RPMI7951 (cell line): ENCODE data around the gene MED20. TPM values are rescaled to one million over a fixed set of nuclear protein-coding genes. Genes with fewer than 3 reads are reported as not detected.
"Not testable (repeated sequence)": the region's sequence is repeated elsewhere in the genome, so short reads cannot be mapped to it uniquely, and the experiment has no call there.

Experiments
- DNase-seq: peaks from one replicate; pipeline ENCODE4 v3.0.0-alpha.2; 2012; ENCODE audit warnings: low read depth
- total RNA-seq: library from RNA; depleted of rRNA; stranded (reverse); fragments of >200 nt; shearing (Covaris generic); gene quantifications from 2 replicates; pipeline ENCODE4 v1.2.3, GENCODE V29; 2014; rRNA removed

MED20 gene, protein sequence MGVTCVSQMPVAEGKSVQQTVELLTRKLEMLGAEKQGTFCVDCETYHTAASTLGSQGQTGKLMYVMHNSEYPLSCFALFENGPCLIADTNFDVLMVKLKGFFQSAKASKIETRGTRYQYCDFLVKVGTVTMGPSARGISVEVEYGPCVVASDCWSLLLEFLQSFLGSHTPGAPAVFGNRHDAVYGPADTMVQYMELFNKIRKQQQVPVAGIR
- 22.7 and 24.2 TPM in 2 replicates for total RNA-seq

DNA sequence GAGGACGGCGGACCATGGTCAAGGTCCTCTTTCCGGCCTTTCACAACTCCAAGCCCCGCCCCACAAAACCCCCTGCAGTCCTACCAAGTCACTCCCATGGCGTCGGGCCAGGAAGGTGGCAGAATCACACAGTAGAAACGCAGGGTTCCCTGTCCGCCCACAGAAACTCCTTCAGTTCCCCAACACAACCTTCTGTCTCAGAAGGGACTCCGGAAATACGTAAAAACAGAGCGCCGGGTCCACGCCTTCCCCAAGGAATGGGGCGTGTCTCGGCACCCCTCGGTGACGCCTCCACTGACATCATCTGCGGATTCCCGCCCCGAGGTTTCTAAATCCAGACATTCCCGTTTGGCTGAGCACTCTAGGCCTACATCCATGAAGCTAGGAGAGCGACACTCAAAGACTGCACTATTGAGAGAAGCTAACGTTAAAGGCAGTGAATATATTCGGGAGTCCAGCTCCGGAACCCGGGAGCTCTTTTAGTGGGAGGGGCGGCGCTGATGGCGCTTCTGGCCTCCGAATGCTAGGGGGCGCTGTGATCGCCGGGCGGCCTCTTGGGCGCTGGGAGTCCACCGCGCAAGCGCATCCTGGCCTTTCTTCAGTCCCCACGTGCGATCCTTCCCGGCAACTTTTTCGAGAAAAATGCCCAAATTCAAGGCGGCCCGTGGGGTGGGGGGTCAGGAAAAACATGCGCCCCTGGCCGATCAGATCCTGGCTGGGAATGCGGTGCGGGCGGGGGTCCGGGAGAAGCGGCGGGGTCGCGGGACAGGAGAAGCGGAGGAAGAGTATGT, at the start of gene MED20, which contains the start of gene BYSL:
Gene MED20 (minus strand): TSS at position 219 of the 791 bp plus-strand sequence. CDS start 121 bp downstream, at position 98.
Gene BYSL (plus strand): TSS at position 579 of the 791 bp plus-strand sequence. CDS start 64 bp downstream, at position 643.
- DNase-seq, result peak; percentile 94

DNA sequence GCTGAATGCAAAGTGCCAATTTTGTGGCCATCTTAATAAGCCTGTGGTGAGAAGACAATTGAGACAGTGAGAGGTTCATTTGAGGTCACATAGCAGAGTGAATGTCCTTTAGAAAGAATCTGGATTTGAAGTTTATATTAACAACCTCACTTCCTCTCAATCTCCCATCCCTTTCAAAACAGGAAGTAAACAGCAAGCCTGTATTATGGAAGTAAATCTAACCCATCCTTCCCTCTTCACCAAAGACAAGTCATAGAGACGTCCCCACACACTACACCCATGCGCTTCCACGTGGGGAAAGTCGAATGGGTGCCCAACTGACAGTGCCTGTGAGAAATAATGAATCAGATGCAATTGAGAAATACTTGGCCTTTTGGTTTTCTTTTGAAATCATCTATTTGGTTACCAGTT, 49.5 kb upstream of the MED20 start:
- DNase-seq, result peak; percentile 30

DNA sequence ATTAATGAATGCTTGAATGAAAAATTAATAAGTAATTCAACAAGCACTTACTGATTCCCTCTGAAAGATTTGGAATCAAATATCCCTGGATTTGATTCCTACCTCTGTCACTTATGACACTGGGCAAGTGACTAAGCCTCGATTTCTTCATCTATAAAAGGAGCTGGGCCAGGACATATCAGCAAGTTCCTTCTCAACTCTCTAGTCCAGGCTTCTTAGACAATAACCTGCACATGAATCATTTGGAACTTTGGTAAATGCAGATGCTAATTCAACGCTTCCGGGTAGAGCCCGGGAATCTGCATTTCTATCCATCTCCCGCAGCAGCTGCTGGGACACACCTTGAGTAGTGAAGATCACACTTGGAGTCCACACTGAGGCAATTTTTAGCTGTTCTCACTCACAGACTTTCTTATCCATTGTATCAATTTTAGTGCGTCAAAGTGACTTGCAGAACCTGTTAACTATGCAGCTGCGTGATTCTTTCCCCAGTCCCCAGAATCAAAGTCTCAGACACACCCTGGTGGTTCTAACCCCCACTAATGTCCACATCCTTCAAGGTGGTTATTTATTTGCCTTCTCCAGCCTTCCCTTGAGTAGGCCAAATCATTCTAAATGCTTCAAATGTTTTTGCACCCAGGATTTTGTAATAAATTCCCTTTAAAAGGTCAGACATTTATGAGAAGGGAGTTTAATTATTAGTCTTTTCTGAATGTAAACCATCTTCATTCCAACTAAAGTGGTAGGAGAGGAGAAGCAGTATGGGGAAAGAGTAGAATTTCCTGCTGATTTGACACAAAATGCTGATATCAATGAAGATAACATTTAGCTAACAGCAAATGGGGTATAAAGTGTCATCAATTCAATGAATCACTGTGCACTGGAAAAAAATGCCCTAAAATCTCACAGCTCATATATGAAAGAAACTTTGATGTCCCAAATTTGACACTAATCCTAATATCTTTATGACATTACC, 46.7 kb upstream of the MED20 start:
- DNase-seq, result no peak

DNA sequence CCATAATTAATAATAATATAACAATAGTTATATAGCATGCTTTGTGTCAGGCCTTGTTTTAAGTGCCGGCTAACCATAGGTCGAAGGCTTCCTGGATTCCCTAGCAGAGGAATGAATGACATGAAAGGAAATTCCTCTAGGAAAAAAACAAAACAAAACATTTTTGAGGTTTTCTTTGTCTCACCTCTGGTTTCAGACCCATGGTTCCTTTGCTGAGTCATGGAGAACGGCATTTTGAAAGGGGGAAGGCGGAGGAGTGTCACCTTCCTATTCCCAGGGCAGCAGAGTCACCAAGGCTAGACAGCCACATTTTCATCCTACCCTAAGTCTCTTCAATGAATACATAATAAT, 46.0 kb upstream of the MED20 start:
- DNase-seq, result peak; percentile 83

DNA sequence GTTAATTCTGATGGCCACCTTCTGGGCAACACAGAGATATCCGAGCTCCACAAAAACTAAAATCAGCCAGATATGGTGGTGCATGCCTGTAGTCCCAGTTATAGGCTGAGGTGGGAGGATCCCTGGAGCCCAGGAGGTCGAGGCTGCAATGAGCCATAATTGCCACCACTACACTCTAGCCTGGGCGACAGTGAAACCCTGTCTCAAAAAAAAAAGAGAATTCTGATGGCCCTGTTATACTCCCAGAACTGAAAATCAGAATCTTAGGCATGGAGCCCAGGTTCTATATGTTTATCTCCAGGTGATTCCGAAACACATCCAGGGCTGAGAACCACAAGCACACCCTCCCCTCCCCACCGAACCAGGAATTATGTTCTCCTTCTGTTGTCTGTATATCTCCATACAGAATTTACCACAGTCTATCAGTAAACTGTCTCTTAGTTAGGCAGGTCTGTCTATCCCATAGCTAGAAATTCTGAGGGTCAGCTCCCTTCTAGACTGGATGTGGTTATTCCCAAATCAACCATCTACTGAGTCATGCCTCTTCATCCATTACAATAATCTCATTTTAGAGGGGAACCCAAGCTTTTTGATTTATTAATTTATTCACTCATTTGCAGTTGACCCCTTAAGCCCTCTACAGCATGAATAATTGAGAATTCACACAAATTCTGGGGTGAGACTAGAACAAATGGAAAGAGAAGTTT, 45.4 kb upstream of the MED20 start:
- no peak for DNase-seq

DNA sequence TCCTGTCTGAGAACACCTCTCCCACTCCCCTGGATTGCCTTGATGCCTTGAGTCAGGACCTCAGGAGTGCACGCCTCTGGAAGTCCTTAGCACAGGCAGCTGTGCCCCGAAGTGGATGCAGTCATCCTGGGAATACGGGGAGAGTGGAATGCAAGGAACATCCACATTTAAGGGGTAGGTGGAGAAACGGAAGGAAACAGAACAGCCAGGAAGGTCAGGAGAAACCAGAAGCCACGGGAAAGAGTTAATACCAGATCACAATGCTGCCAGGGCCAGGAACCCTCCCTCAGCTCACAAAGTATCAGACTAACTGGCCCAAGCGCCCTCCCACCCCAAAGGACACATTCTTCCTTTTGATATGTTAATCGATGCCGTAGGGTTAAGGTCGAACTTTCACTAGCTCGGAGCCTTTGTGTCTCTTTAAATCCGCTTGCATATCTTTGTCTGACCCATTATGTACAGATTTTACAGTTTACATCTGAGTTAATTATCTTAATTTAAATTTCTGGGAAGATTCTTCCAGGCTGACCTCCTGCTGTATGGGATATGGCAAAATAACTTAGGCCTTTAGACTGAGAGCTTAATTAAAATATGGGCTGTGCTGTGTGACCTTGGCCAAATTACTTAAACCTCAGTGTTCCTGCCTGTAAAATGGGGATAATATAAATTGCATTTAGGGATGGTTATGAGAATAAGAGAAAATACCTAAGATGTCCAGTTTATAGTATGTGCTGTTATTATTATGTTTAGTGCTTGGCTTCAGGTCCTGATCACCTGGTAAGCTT, 44.7 kb upstream of the MED20 start:
- no peak for DNase-seq

DNA sequence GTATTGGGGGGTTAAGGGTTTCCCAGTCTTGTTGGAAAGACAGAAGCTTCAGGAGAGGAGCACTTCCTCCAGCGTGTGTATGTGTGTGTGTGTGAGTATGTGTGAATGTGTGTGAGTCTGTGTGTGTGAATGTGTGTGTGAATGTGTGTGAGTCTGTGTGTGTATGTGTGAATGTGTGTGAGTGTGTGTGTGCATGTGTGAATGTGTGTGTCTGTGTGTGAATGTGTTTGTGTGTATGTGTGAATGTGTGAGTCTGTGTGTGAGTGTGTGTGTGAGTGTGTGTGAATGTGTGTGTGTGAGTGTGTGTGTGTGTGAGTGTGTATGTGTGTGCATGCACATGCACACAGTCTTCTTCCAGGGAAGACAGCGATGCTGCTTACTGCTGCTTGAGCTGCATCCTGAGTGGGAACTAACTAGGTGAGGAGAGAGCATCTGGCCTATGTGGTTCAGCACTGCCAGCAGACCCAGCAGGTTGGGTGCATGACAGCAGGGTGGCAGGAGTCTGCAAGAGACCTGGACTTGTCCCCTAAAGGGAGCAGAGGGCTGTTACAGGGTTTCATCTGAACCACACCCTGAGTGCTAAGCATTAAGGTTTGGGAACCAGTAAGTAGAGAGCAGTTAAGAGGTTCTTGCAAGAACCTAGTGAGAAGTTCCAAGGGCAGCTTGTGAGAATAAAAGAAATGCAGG, 43.4 kb upstream of the MED20 start:
- DNase-seq, result no peak

DNA sequence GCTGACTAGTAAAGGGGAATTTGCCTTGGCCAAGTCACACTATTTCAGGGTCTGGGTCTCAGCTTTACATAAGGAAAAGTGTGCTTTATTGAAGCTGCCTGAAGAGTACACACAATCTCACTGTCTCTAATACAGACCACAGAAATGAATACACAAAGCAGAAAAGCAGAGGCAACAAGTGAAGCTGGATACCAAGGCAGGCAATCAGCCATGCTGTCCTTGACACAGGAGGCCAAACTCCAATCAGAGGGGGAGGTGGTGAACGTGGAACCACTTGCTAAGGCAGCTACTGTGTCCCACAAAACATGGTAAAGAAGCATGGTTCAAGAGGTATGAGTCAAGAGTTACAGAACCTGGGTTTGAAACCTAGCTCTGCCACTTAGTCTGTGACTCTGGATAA, 42.4 kb upstream of the MED20 start:
- no peak for DNase-seq

DNA sequence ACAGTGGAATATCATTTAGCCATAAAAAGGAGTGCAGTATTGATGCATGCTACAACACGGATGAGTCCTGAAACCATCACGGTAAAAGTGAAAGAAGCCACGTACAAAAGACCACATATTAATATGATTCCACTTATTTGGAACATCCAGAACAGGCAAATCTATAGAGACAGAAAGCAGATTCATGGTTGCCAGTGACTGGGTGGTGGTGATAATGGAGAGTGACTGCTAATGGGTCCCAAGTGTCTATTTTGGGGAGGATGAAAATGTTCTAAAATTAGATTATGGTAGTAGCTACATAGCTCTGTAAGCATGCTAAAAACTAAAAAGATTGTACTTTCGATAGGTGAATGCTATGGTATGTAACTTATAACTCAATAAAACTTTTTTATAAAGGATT, 39.1 kb upstream of the MED20 start:
- DNase-seq, result no peak

DNA sequence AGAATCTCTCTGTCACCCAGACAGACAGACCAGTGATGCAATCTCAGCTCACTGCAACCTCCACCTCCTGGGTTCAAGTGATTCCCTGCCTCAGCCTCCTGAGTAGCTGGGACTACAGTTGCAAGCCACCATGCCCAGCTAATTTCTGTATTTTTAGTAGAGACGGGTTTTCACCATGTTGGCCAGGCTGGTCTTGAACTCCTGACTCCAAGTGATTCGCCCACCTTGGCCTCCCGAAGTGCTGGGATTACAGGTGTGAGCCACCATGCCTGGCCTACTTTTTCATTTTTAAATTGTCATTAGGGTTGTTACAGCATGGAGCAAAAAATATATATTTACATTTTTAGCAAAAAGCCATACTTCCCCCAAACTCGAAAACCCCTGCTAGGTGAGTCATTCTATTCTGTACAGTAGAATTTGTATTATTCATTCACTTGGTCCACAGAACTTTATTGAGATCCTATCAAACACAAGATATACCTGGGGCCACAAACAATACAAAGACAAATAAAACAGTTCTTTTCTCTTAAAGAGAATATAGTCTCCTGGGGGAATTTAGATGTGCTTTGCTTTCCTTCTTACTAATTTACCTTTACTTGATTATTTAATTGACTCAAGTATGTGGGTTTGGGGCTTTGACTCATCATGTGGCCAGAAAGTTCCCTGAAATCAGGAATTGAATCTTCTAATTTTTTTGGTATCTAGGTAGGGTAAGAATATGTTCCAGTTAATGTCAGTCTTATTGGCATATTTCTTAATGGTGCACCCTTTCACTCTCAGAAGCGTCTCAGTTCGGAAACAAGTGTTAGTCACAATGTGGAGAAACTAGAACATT, 37.3 kb upstream of the MED20 start:
- DNase-seq, result no peak

DNA sequence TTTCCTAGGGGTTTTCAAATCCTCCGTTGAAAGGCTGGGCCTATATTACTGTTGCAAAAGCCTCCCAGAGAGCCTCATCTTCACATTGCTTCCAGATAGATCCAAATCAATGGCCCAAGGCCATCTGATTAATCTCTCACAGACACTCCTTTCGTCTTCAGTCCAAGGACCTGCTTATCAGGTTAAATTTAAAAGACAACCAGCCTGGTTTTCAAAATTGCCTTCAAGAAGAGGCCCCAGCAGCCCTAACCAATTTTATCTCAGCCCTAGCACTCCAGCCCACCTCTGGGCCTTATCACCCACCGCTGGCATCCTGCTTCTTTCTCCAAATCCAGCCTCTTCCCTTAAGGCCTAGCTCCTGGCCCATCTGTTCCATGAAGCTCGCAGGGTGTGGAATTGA, 36.2 kb upstream of the MED20 start:
- DNase-seq, result no peak

DNA sequence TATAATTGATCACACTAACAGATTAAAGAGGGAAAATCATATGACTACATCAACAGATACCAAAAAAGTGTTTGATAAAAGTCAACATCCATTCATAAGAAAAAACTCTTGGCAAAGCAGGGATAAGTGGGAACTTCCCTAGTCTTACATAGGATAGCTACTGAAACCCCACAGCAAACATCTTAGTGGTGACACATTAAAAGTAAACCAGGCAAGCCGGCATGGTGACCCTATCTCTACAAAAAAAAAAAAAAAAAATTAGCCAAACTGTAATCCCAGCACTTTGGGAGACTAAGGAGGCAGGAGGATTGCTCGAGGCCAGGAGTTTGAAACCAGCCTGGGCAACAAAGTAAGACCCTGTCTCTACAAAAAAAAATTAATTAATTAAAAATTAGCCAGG, 34.5 kb upstream of the MED20 start:
- DNase-seq, result no peak

DNA sequence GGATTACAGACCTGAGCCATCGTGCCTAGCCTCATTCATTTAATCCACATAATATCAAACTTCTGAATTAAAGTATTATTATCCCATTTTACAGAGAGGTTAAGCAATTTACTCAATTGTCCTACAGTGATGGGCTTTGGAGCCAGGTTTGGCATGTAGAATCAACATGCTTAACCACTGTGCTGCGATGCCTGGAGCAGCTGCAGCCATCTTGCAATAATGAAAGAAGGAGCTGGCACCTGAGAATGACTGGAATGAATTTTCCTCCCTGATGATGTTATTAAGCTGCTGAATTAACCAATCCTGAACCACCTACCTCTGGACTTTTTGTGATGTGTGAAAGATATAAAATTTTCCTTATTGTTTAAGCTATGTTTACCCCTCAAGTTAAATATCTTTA, 33.7 kb upstream of the MED20 start:
- DNase-seq, result no peak

DNA sequence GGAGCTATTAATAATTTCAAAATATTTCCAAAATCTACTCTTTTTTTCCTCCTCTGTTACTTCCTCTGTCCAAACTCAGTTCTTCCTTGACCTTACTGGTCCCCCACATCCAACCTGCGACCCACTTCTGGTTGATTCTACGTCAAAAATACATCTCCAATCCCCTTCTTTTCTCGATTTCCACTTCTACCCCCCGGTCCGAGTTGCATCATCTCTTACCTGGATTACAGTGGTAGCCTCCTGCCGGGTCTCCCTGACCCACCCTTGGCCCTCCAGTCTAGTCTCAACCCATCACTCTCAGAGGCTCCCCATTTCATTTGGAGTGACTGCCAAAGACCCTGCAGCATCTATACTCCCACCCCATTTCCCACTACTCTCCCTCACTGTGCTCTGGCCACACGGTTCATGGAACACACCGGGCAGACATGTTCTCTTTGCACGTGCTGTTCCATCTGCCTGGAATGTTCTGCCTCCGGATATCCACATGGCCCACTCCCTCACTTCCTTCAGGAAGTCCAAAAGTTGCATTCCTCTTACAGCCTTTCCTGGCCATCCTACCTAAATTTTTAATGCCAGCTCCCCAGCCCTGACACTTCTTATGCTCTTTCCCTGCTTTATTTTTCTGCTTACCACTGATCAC, 26.8 kb upstream of the MED20 start:
- DNase-seq, result no peak

DNA sequence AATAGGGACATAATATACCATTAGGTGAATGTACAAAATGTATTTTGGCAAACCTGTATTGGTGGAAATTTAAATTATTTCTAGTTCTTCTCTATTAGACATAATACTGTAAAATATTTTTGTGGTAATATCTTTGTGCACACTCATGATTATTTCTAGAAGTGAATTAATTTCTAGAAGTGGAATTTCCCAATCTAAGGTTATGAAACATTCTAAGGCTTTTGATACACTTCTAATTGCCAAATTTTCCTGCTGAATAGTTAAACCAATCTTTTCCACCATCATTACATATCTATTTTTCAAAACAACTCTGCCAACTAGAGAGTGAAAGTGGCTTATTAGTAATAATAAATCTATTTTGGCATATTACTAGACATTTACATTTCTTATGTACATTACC, 22.5 kb upstream of the MED20 start:
- DNase-seq, result no peak

DNA sequence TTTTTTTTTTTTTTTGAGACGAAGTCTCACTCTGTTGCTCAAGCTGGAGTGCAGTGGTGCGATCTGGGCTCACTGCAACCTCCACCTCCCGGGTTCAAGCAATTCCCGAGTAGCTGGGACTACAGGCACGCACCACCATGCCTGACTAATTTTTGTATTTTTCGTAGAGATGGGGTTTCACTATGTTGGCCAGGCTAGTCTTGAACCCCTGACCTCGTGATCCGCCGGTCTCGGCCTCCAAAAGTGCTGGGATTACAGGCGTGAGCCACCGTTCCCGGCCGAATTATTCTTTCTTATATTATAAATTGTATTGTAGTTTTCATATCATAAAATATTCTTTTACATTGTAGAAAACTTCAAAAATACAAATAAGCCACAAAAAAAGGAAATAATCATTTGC, 21.9 kb upstream of the MED20 start:
- DNase-seq, result not testable (repeated sequence)

DNA sequence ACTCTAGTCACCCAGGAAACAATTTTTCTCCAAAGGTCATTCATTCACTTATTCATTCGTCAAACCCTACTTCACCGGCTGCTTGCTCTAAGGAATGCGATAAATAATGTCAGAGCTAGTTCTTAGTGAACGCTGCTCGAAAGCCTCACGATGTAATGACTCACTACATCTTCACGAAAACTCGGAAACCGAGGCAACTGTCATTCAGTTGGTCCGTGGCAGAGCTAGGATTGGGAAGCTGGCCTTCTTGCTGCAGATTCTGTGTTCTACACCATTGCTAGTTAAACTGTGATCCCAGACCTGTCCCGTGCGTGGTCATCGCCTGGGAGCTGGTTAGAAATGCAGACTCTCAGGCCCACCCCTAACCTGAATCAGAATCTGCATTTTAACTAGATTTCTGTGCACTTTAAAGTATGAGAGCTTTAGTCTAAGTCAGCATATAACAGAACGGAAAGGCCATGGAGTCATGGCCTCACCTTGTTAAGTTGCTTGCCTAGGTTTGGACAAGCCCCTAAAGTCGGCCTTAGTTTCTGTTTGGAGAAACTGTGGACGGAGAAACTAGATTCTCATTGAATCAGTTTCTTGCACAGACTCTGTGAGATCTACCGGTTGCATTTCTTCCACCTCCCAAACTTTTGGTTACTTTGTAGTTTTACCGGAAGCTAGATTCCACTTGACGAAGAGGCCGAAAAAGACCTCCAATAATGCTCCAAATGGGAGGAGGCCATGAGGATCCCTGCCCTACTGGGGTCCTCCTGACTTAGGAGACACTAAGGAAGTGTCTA, 21.3 kb upstream of the MED20 start:
- DNase-seq, result no peak
